Astrocyte of the spinal cord (primary cell): ENCODE results near the gene DAPK2.
A peak's percentile ranks its signal among the peaks of the same experiment; 100 is the strongest.

ENCODE experiments used
- DNase-seq: peaks from one replicate; pipeline ENCODE4 v3.0.0; 2011; ENCODE audit warnings: low read depth, low spot score
- H3K4me3 ChIP-seq: 2 replicates; pipeline ENCODE4 v1.5.1; 2011; ENCODE audit warnings: low read depth, mild to moderate bottlenecking, low read length, moderate library complexity
- CTCF ChIP-seq: IDR thresholded peaks from 2 replicates; pipeline ENCODE4 v1.5.1; 2012; ENCODE audit warnings: low read depth, mild to moderate bottlenecking, low read length, inconsistent platforms
- in situ Hi-C: cut with HindIII; loops from 2 replicates; pipeline ENCODE4 v1.10.0; 2017; ENCODE audit warnings: low sequenced_read_pairs

The DAPK2 gene

DNA sequence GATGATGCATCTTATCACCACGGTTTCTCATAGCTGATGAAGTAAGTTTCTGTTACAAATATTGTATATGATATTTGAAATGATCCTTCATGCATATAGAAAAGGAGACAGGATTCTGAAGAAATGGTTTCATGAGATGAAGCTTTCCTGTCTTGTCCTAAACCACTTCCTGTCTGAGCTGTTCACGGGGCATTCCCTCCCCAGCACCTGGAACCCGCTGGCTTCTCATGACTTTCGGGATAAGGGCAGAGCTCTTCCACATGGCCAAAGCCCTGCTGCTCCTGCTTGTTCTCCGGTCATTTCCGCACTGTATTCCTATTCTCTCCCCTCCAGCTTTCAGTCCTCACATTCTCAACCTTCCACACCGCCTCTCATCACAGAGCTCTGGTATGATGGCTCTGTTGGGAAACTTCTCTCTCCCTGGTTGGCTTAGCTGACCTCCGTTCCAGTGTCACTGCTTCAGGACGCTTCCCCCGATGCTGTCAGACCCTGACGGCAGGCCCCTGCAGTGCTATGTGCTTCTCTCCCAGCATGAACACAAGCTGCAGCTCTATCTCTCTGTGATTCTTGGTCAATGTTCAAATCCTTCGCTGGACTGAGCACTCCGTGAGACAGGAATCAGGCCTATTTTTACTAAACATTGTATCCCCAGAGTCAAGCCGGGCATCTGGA lies 125.6 kb downstream of the DAPK2 start:
- no peak for TF ChIP-seq CTCF
- no peak overlapping the region for H3K4me3 ChIP-seq
- in situ Hi-C loops: no loop called here
- DNase-seq: peak; percentile 82

- TF ChIP-seq CTCF: no peak
These were observed 127.4 kb downstream of the DAPK2 start for GRCh38 chr15:63918901-63919348.

GRCh38 chr15:63918317-63918672 lies 128.0 kb downstream of the DAPK2 start:
- no peak for TF ChIP-seq CTCF
- in situ Hi-C loops: no loop called here
- H3K4me3 ChIP-seq: no peak overlapping the region
- DNase-seq: no peak

More at GRCh38 chr15:63918901-63919348, 127.4 kb downstream of the DAPK2 start:
- H3K4me3 ChIP-seq: no peak overlapping the region
- in situ Hi-C loops: no loop called here
- no peak for DNase-seq

DNA sequence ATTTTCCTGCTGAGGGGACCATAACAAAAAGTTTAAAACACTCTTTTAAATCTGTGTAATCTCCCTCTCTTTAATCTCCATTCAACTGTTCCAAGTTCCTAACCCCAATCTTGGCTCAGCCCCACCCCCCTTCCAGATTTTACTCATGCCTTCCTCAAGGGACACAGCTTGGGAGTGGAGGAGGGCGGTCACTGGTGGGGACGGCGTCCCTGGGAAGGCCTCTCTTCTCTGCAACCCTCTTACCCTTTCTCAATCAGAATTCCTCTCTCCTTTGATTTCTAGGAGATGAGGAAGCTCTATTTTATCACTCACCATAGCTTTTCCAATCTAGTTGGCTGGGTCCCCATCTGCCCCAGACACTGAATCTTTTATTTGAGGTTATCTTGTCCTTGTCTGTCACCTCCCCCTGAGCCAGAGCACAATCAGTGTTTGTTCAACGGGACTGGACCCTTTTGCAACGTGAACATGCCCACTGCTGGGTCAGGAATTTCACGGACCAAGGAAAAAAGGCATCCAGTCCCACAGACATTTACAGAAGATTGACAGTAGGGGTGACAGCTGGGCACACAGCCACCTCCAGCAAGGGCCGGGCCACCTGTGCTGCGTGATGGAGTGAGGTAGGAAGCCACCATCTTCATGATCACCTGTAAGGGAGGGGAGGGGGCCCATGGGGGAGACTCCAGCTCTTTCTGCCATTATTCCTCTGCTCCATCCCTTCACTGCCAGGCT lies 128.5 kb downstream of the DAPK2 start:
- no peak overlapping the region for H3K4me3 ChIP-seq
- DNase-seq: no peak
- in situ Hi-C loops: no loop called here
- no peak for TF ChIP-seq CTCF

DNA sequence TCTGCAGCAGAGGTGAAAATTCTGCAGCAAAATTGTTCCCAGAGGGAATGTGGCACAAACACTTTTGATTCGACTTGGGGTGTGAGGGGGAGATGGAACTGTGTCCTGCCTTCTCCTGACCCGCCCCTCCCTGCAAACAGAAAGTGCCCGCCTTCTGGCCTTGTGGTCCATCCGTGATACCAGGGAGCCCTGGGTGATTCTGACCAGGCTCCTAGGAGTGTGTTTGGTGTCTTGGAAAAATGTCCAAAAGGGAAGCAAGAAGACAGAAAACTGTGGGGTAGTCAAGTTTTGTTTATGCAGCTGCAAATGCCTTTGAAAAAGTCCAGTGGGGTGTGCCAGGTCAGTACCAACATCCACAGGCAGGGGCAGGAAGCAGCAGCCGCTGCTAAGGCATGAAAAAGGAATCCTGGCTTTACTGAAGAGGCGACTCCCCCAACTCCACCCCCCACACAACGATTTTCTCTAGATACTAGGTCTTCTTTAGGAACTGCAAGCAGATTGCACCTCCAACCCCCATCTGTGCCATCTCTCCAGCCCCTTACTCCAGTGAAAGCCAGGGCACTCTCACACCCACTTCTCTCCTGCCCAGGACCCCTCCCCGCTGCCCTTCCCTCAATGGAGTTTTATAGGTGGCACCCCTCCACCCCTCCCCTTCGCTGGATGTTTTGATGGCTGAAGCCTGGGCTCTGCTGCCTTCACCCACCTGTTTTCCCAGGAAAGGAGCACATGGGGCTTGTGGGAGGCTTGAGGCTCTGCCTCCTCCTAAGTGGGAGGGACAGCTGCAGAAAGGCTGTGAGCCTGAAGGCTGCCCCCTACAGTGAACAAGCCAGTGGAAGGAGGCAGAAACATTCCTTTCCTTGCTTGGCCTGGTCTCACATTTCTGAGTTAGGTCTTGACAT lies 130.2 kb downstream of the DAPK2 start:
- TF ChIP-seq CTCF: peak; percentile 61
- DNase-seq: peak; percentile 53
- in situ Hi-C loops: no loop called here
- no peak overlapping the region for H3K4me3 ChIP-seq

- no peak for DNase-seq
- TF ChIP-seq CTCF: no peak
- in situ Hi-C loops: no loop called here
- H3K4me3 ChIP-seq: no peak overlapping the region
These were observed 130.9 kb downstream of the DAPK2 start for GRCh38 chr15:63915209-63915872.
